ENCODE results near the gene VSTM2L. TPM values are rescaled to one million over a fixed set of nuclear protein-coding genes. Genes with fewer than 3 reads are reported as not detected.

Gene VSTM2L
- total RNA-seq, 1 donor from 2014 or later: 14.1 TPM

- peak; percentile 57 to 67 for ATAC-seq
- peaks cover 51% of the 10 kb centered on the region for H3K36me3 ChIP-seq
- intact Hi-C loops (cut with DNase I): no loop called here
- H3K4me1 ChIP-seq: peaks cover 47% of the 10 kb centered on the region
- no peak overlapping the region for H3K4me3 ChIP-seq
- no peaks in the 10 kb centered on the region for H3K27me3 ChIP-seq (ENCODE audit: low read depth)
- TF ChIP-seq, protein P1, sequence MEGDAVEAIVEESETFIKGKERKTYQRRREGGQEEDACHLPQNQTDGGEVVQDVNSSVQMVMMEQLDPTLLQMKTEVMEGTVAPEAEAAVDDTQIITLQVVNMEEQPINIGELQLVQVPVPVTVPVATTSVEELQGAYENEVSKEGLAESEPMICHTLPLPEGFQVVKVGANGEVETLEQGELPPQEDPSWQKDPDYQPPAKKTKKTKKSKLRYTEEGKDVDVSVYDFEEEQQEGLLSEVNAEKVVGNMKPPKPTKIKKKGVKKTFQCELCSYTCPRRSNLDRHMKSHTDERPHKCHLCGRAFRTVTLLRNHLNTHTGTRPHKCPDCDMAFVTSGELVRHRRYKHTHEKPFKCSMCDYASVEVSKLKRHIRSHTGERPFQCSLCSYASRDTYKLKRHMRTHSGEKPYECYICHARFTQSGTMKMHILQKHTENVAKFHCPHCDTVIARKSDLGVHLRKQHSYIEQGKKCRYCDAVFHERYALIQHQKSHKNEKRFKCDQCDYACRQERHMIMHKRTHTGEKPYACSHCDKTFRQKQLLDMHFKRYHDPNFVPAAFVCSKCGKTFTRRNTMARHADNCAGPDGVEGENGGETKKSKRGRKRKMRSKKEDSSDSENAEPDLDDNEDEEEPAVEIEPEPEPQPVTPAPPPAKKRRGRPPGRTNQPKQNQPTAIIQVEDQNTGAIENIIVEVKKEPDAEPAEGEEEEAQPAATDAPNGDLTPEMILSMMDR (IDR thresholded peaks at IDR 0.05): no peak
- H3K27ac ChIP-seq: peak overlapping the region; percentile 19
- no peaks in the 10 kb centered on the region for H3K9me3 ChIP-seq
- DNase-seq: peak; percentile 72
Measured at GRCh38 chr20:37994512-37994911, 91.6 kb downstream of the VSTM2L start.

Other genes starting within 250 kb of the VSTM2L start
- gene CTNNBL1, start 209.1 kb upstream of the VSTM2L start, total RNA-seq: 52.3 TPM
- 16.7 TPM for gene TTI1, start 130.3 kb downstream of the VSTM2L start, total RNA-seq
- 25.6 TPM for gene RPRD1B, start 130.6 kb downstream of the VSTM2L start, total RNA-seq

Measured in lower lobe of right lung (tissue), 2 donors.